ENCODE data around the gene ETF1. TPM values are rescaled to one million over a fixed set of nuclear protein-coding genes. Genes with fewer than 3 reads are reported as not detected.
A peak's percentile ranks its signal among the peaks of the same experiment; 100 is the strongest.

The ETF1 gene
- total and polyA plus RNA-seq, 4 experiments from 2014 or later = 31.1 to 46.5 (median 43.9) TPM

DNA sequence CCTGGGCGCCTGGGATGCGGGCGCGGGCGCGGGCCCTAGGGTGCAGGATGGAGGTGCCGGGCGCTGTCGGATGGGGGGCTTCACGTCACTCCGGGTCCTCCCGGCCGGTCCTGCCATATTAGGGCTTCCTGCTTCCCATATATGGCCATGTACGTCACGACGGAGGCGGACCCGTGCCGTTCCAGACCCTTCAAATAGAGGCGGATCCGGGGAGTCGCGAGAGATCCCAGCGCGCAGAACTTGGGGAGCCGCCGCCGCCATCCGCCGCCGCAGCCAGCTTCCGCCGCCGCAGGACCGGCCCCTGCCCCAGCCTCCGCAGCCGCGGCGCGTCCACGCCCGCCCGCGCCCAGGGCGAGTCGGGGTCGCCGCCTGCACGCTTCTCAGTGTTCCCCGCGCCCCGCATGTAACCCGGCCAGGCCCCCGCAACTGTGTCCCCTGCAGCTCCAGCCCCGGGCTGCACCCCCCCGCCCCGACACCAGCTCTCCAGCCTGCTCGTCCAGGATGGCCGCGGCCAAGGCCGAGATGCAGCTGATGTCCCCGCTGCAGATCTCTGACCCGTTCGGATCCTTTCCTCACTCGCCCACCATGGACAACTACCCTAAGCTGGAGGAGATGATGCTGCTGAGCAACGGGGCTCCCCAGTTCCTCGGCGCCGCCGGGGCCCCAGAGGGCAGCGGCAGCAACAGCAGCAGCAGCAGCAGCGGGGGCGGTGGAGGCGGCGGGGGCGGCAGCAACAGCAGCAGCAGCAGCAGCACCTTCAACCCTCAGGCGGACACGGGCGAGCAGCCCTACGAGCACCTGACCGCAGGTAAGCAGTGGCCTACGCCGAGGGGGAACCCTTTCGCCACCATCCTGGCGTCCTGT lies 77.5 kb downstream of the ETF1 start, which contains the start of gene EGR1:
Gene EGR1, plus strand, starts transcription at position 219 of the 864 bp plus-strand sequence. Its CDS starts 283 bp downstream, at position 502.
- Mint-ChIP-seq H3K36me3 (peaks cover 3 to 10% of the 10 kb centered on the region in 2 donors), H3K27ac (peak within 1 kb of the TSS; percentile 89 to 96 (median 93)), H3K27me3 (no peaks in the 10 kb centered on the region), H3K9me3 (peaks cover 0 to 4% (median 0%) of the 10 kb centered on the region in 8 donors), H3K4me3 (peak within 1 kb of the TSS; percentile 85 to 97 (median 90)), H3K4me1 (peaks cover 17 to 50% (median 28%) of the 10 kb centered on the region in 4 donors)
- no peaks in the 10 kb centered on the region for H3K9me3 ChIP-seq (ENCODE audit: control insufficient read depth in 1 of 2, low read length in 2 of 2)
- peak; percentile 96 to 98 (median 97) for DNase-seq
- peak within 1 kb of the TSS; percentile 90 for H3K27ac ChIP-seq (ENCODE audit: low read depth, low read length)
- CTCF ChIA-PET (ENCODE audit: partially characterized antibody) = interaction anchor here (1.0 to 21.4 kb wide), 16 partner anchors 9 to 428 kb away, joined by 3 to 507 read pairs (median 4); partner anchors contain the start of genes CDC25C, ETF1, HSPA9 and KDM3B
- H3K36me3 ChIP-seq (ENCODE audit: insufficient read depth, low read length) = no peaks in the 10 kb centered on the region
- no peaks in the 10 kb centered on the region for H3K27me3 ChIP-seq (ENCODE audit: insufficient read depth, low read length)
- H3K4me1 ChIP-seq (ENCODE audit: insufficient read depth, low read length) = peaks cover 31% of the 10 kb centered on the region
- H3K4me3 ChIP-seq (ENCODE audit: low read length in 2 of 2) = peak within 1 kb of the TSS; percentile 61 to 85
- intact Hi-C loops (cut with micrococcal nuclease) = loop anchor here (1.0 kb wide), 4 partner anchors 27 to 128 kb away; partner anchors contain the start of genes ETF1 and HSPA9
- POLR2A ChIA-PET (ENCODE audit: partially characterized antibody) = interaction anchor here (0.7 to 4.7 kb wide), 20 partner anchors 8 to 1096 kb away, joined by 3 to 55 read pairs (median 5); partner anchors contain the start of genes ETF1, FAM13B, FAM53C and HSPA9

DNA sequence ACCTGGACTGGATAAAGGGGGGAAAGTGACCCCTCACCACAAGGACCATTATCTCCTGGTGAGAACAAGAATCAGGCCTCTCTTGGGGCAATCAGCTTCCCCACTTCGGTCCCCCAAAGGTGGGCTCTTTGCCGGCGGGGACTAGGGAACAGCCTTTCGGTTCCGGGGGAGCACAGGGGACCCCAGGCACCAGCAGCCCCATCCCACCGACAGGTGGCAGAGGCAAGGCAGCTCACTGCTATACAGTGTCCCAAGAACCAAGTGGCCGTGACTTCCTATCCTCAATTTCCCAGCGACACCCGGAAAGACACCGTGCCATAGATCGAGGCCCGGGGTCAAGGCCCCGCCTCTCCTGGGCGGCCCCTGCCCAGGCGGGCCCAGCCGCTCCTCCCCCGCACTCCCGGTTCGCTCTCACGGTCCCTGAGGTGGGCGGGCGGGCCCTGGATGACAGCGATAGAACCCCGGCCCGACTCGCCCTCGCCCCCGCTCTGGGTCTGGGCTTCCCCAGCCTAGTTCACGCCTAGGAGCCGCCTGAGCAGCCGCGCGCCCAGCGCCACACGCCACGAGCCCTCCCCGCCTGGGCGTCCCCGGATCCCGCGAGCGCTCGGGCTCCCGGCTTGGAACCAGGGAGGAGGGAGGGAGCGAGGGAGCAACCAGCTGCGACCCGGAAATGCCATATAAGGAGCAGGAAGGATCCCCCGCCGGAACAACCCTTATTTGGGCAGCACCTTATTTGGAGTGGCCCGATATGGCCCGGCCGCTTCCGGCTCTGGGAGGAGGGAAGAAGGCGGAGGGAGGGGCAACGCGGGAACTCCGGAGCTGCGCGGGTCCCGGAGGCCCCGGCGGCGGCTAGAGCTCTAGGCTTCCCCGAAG lies 78.4 kb downstream of the ETF1 start:
- Histone ChIP-seq H3K4me1 (ENCODE audit: insufficient read depth, low read length) (peaks cover 39% of the 10 kb centered on the region), H3K27me3 (ENCODE audit: insufficient read depth, low read length) (no peaks in the 10 kb centered on the region), H3K36me3 (ENCODE audit: insufficient read depth, low read length) (no peaks in the 10 kb centered on the region), H3K4me3 (ENCODE audit: low read length in 2 of 2) (peak overlapping the region; percentile 61 to 85), H3K9me3 (ENCODE audit: control insufficient read depth in 1 of 2, low read length in 2 of 2) (no peaks in the 10 kb centered on the region), H3K27ac (ENCODE audit: low read depth, low read length) (peak overlapping the region; percentile 90)
- intact Hi-C loops (cut with micrococcal nuclease) = loop anchor here (1.0 kb wide), 6 partner anchors 14 to 127 kb away; partner anchors contain the start of genes ETF1 and HSPA9
- H3K9me3 Mint-ChIP-seq = peaks cover 0 to 4% (median 0%) of the 10 kb centered on the region in 8 donors
- peaks cover 3 to 10% of the 10 kb centered on the region in 2 donors for H3K36me3 Mint-ChIP-seq
- peaks cover 21 to 59% (median 34%) of the 10 kb centered on the region in 4 donors for H3K4me1 Mint-ChIP-seq
- DNase-seq = peak; percentile 98 to 99 (median 98)
- POLR2A ChIA-PET (ENCODE audit: partially characterized antibody) = interaction anchor here (0.7 to 4.7 kb wide), 21 partner anchors 9 to 1096 kb away, joined by 3 to 55 read pairs (median 5); partner anchors contain the start of genes CTNNA1, ETF1, FAM13B and FAM53C
- CTCF ChIA-PET (ENCODE audit: partially characterized antibody) = interaction anchor here (0.6 to 21.4 kb wide), 16 partner anchors 9 to 438 kb away, joined by 3 to 507 read pairs (median 4); partner anchors contain the start of genes CDC25C, ETF1, HSPA9 and KDM3B
- peak overlapping the region; percentile 89 to 96 (median 93) for H3K27ac Mint-ChIP-seq
- no peaks in the 10 kb centered on the region for H3K27me3 Mint-ChIP-seq
- H3K4me3 Mint-ChIP-seq = peak overlapping the region; percentile 85 to 97 (median 90)

DNA sequence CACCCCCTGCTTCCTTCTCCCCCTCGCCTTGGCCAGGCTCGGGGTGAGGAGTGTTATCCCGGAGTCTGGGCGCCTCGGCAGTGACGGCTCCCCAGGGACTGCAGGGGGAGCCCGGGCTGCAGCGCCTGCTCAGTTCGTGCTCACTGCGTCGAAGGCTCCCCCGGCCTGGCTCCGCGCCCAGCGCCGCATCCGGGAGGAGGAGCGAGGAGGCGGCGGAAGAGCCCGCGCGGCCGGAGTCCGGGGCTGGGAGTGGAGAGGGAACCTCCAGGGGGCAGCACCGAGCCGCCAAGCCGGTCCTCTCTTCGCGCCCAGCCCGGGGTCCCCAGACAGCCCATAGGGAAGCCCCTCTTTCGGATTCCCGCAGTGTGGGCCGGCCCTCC lies 79.0 kb downstream of the ETF1 start:
- Mint-ChIP-seq H3K4me3 (peak overlapping the region; percentile 85 to 97 (median 90)), H3K4me1 (peaks cover 27 to 65% (median 39%) of the 10 kb centered on the region in 4 donors), H3K27ac (peak overlapping the region; percentile 89 to 96 (median 93)), H3K9me3 (peaks cover 0 to 4% (median 0%) of the 10 kb centered on the region in 8 donors), H3K27me3 (no peaks in the 10 kb centered on the region), H3K36me3 (peaks cover 3 to 10% of the 10 kb centered on the region in 2 donors)
- Histone ChIP-seq H3K9me3 (ENCODE audit: control insufficient read depth in 1 of 2, low read length in 2 of 2) (no peaks in the 10 kb centered on the region), H3K4me1 (ENCODE audit: insufficient read depth, low read length) (peaks cover 46% of the 10 kb centered on the region), H3K4me3 (ENCODE audit: low read length in 2 of 2) (peak overlapping the region; percentile 79 to 85), H3K27me3 (ENCODE audit: insufficient read depth, low read length) (no peaks in the 10 kb centered on the region), H3K36me3 (ENCODE audit: insufficient read depth, low read length) (no peaks in the 10 kb centered on the region), H3K27ac (ENCODE audit: low read depth, low read length) (peak overlapping the region; percentile 90)
- ChIA-PET POLR2A (ENCODE audit: partially characterized antibody) (interaction anchor here (1.2 to 4.7 kb wide), 9 partner anchors 9 to 289 kb away, joined by 3 to 55 read pairs (median 16); partner anchors contain the start of genes CTNNA1, ETF1, FAM53C and HSPA9), CTCF (ENCODE audit: partially characterized antibody) (interaction anchor here (1.2 to 21.4 kb wide), 10 partner anchors 8 to 829 kb away, joined by 3 to 507 read pairs (median 6); partner anchors contain the start of gene ETF1)
- intact Hi-C loops (cut with micrococcal nuclease) = loop anchor here (1.0 kb wide), 2 partner anchors 14 to 39 kb away; no protein-coding TSS in a partner anchor
- DNase-seq = peak; percentile 91 to 95 (median 94)

DNA sequence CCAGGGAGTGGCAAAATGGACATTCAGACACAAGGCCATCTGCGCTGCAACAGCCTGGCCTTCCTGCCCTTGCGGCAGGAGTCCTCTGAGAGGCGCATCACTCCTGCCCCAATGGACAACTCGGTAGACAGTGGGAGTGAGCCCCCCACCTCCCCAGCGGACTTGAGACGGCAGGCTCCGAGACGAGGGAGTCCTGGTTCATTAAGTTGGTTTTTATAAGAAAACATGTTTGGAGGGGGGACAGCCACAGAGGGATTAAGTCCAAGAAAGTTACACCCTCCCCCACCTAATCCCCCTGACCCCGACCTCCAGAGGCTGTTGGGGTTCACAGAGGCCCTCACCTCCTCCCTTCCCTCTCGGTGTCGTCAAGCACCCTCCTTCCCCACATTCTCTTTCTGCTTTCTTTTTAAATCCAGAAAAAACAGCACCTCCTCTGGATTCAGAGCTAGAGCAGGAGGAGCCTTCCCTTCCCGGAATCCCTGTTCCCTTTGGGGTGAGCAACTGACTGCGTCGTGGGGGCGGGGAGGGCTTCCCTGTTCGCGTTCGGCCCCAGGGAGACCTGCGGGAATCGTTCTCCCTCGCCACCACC lies 79.5 kb downstream of the ETF1 start:
- intact Hi-C loops (cut with micrococcal nuclease) = loop anchor here (1.0 kb wide), 2 partner anchors 13 to 40 kb away; no protein-coding TSS in a partner anchor

DNA sequence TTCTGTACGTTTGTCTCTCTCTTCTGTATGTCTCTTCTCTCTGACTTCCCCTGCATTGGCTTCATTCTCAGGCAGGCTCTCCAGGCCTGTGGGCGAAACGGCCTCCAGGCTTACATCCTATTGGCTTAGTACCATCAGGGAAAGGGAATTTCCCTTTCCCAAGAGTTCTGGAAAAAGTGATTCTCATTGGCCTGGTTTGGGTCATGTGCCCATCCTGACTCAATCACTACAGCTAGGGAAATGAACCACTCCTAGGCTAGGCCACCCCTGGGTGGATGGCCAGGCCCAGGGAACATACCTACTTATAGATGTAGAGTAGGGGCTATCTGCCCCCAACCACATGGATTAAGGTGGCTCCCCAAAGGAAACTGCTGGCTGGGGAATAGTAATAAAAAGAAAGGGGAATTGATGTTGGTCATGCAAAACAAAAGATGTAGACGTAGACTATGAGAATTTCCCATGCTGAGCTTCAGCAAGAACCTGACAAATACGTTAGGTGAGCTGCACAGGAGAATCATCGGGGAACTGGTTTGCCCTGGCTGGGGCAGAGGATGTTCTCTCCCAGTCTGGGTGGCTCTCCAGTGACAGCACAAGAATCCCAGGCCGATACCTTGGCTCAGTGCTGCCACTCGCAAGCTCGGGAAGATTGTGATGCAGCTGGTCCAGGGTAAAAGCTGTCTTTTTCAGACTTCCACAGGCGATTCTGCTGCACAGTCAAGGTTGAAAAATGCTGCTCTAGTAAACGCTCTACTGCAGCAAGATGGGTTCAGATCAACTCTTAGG lies 81.5 kb downstream of the ETF1 start:
- Histone ChIP-seq H3K4me3 (ENCODE audit: low read length in 2 of 2) (no peak overlapping the region), H3K27ac (ENCODE audit: low read depth, low read length) (no peak overlapping the region), H3K27me3 (ENCODE audit: insufficient read depth, low read length) (no peaks in the 10 kb centered on the region), H3K9me3 (ENCODE audit: control insufficient read depth in 1 of 2, low read length in 2 of 2) (no peaks in the 10 kb centered on the region), H3K4me1 (ENCODE audit: insufficient read depth, low read length) (peaks cover 45% of the 10 kb centered on the region), H3K36me3 (ENCODE audit: insufficient read depth, low read length) (no peaks in the 10 kb centered on the region)
- Mint-ChIP-seq H3K36me3 (peaks cover 0 to 3% of the 10 kb centered on the region in 2 donors), H3K4me1 (peaks cover 17 to 56% (median 31%) of the 10 kb centered on the region in 4 donors), H3K27ac (peak overlapping the region in 5 of 7 donors; percentile 71 to 98 (median 88)), H3K9me3 (peaks cover 0 to 1% (median 0%) of the 10 kb centered on the region in 8 donors), H3K4me3 (peak overlapping the region in 2 of 8 donors; percentile 44 to 52), H3K27me3 (no peaks in the 10 kb centered on the region)
- intact Hi-C loops (cut with micrococcal nuclease) = no loop called here
- ChIA-PET POLR2A (ENCODE audit: partially characterized antibody) (interaction anchor here (0.8 kb wide), 1 partner anchor 31 kb away, joined by 3 read pairs; no protein-coding TSS in a partner anchor), CTCF (ENCODE audit: partially characterized antibody) (interaction anchor here (1.3 to 21.4 kb wide), 4 partner anchors 11 to 108 kb away, joined by 3 to 507 read pairs (median 23); no protein-coding TSS in a partner anchor)
- no peak for DNase-seq

More for the DNA sequence above, 79.5 kb downstream of the ETF1 start:
- CTCF ChIA-PET (ENCODE audit: partially characterized antibody) = interaction anchor here (1.2 to 21.4 kb wide), 7 partner anchors 7 to 829 kb away, joined by 3 to 507 read pairs (median 7); partner anchors contain the start of gene ETF1
- H3K4me1 Mint-ChIP-seq = peaks cover 29 to 68% (median 42%) of the 10 kb centered on the region in 4 donors
- POLR2A ChIA-PET (ENCODE audit: partially characterized antibody) = interaction anchor here (0.7 to 4.7 kb wide), 10 partner anchors 15 to 974 kb away, joined by 3 to 55 read pairs (median 11); partner anchors contain the start of genes CTNNA1, ETF1, HSPA9 and KDM3B
- Histone ChIP-seq H3K36me3 (ENCODE audit: insufficient read depth, low read length) (no peaks in the 10 kb centered on the region), H3K4me1 (ENCODE audit: insufficient read depth, low read length) (peaks cover 50% of the 10 kb centered on the region), H3K27me3 (ENCODE audit: insufficient read depth, low read length) (no peaks in the 10 kb centered on the region), H3K4me3 (ENCODE audit: low read length in 2 of 2) (peak overlapping the region; percentile 79 to 85), H3K9me3 (ENCODE audit: control insufficient read depth in 1 of 2, low read length in 2 of 2) (no peaks in the 10 kb centered on the region), H3K27ac (ENCODE audit: low read depth, low read length) (peak overlapping the region; percentile 90)
- peak overlapping the region; percentile 85 to 97 (median 90) for H3K4me3 Mint-ChIP-seq
- peaks cover 3 to 10% of the 10 kb centered on the region in 2 donors for H3K36me3 Mint-ChIP-seq
- H3K9me3 Mint-ChIP-seq = peaks cover 0 to 4% (median 0%) of the 10 kb centered on the region in 8 donors
- H3K27me3 Mint-ChIP-seq = no peaks in the 10 kb centered on the region
- no peak for DNase-seq
- peak overlapping the region; percentile 84 to 93 (median 93) for H3K27ac Mint-ChIP-seq
